NCI-H128 (cell line): Measurements from ENCODE around the gene DTX3L.
"Not testable (repeated sequence)": the region's sequence is repeated elsewhere in the genome, so short reads cannot be mapped to it uniquely, and the experiment has no call there.

Source experiments
- DNase-seq: peaks from one replicate; lab custom pipeline; 2025; ENCODE audit not compliant: unreplicated experiment; lab: John Stamatoyannopoulos, UW

The DTX3L gene

DNA sequence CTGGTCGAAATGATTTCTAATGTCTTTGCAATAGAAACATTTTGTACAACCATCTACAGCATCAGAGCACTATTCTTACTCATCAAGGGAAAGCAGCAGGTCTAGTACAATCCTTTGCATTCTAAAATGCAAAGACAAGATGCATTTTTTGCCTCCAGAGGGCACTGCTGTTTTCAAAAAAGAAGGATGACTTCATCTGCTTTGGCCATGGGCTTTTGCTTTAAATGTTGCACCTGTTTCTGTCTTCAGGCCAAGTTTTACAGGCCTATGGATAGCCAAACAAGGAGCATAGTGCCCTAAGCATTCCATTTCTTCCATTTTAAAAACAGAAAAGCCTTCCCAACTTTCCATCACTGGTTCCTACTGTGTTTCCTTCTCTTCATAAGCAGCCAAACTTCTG lies 3.5 kb upstream of the DTX3L start:
- DNase-seq = peak; percentile 50

GRCh38 chr3:122562923-122563716 lies 1.0 kb upstream of the DTX3L start:
- DNase-seq = no peak

- DNase-seq = no peak
These were observed 467 bp upstream of the DTX3L start for GRCh38 chr3:122563717-122564025.

DNA sequence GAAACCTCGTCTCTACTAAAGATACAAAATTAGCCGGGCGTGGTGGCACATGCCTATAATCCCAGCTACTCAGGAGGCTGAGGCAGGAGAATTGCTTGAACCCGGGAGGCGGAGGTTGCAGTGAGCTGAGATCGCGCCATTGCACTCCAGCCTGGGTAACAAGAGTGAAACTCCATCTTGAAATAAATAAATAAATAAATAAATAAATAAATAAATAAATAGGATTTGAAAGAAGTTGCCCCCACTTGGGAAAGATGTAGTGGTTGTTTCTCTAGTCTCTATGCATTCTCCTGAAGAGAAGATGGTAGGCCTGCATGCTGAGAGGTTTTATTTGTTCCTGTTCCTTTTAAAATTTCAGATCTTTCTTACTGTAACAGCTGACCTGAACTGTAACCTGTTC lies 4.0 kb downstream of the DTX3L start:
- DNase-seq = not testable (repeated sequence)

- DNase-seq = no peak
These were observed 4.6 kb downstream of the DTX3L start for GRCh38 chr3:122568755-122569154.

GRCh38 chr3:122572940-122573412 lies 8.8 kb downstream of the DTX3L start:
- DNase-seq = no peak

DNA sequence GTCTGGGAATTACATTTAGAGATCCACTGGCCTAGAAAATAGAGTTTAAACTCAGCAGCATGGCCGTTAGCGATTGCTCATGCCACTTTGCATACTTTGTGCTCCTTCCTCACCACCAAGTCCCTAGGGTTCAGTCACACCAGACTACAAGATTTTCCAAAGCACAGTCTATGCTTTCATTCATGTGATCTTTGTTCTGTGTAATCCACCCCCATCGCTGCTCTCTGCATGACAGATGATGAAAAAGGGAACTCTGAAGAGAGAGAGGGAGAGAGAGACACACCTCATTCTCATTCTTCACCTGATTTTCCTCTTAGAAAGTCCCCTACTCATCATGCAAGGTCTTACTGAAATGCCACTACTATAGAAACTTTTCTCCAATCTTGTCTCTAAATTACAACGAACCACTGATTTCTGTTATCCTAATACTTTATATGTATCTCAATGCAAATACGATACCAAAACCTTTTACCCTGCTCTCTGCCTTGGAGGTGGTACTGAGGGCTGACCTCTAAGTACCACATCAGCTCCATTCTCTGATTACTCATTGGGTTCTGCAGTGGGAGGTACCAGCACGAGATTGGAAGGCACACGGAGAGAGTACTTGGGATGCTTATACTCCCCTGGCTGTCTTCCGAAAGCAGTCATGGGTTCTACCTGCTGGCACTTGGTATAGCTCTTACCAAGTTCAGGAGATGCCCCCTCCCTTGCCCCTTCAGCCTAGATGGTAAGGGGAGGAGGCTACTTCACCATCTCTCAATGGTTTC lies 12.2 kb downstream of the DTX3L start:
- DNase-seq = no peak

DNA sequence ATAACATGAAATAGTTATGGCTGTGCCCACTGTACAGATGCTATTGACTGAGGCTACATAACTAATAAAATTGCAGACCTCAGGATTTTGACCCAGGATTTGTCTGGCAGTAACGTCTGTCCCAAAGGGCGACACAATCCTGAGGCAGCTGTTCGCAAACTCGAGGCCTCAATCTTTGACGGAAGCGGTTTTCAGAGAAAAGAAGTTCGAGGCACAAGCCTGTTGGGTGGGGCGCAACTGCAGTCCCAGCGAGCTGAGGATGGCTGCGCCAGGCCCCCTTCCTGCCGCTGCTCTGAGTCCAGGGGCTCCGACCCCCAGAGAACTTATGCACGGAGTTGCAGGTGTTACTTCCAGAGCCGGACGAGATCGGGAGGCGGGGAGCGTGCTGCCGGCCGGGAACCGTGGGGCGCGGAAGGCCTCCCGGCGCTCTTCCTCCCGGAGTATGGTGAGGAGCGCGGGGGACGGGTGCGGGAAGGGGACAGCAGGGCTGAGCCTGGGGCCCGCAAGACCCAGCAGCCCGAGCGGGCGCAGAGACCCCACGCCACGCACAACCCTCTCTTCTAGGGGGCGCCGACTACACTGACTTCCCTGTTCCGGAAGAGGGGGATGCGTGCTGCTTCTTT lies 13.4 kb downstream of the DTX3L start, which contains the start of gene PARP15:
Gene PARP15 (plus strand): TSS at position 242 of the 623 bp plus-strand sequence. CDS start 18 bp downstream, at position 260.
- DNase-seq = no peak

- no peak for DNase-seq
These were observed 14.1 kb downstream of the DTX3L start for GRCh38 chr3:122578069-122578740.

DNA sequence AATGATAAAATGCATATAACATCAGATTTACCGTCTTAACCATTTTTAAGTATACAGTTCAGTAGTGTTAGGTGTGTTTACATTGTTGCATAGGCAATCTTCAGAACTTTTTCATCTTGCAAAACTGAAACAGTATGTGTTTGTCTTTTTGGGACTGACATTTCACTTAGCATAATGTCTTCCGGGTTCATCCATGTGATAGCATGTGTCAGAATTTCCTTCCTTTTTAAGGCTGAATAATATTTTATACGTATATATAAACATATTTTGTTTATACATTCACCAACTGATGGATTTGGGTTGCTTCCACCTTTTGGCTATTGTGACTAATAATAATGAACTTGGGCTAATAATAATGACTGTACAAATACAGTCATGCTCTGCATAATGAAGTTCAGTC lies 16.3 kb downstream of the DTX3L start:
- no peak for DNase-seq

DNA sequence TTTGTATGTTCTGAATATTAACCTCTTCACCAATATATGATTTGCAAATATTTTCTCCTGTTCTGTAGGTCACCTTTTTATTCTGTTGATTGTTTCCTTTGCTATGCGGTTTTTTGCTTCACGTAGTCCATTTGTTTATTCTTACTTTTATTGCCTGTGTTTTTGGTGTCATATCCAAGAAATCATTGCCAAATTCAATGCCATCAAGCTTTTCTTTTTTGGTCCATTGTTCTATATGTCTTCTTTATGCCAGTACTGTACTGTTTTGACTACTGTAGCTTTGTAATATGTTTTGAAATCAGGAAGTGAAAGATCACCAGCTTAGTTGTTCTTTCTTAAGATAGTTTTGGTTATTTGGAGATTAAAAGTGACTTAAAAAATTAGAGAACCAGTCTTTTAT lies 17.5 kb downstream of the DTX3L start:
- no peak for DNase-seq

GRCh38 chr3:122582390-122582789 lies 18.3 kb downstream of the DTX3L start:
- no peak for DNase-seq

DNA sequence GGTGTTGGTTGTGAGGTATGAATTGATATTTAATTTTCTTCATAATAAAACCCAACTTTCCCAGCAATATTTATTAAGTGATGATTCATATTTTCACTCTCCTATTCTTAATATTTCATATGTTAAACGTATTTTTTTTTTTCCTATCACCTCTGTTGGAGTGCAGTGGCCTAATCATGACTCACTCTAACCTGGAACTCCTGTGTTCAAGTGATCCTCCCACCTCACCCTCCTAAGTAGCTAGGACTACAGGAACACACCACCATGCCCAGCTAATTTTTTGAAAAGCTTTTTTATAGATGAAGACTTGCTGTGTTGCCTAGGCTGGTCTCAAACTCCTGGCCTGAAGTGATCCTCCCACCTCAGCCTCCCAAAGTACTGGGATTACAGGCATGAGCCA lies 22.0 kb downstream of the DTX3L start:
- no peak for DNase-seq

DNA sequence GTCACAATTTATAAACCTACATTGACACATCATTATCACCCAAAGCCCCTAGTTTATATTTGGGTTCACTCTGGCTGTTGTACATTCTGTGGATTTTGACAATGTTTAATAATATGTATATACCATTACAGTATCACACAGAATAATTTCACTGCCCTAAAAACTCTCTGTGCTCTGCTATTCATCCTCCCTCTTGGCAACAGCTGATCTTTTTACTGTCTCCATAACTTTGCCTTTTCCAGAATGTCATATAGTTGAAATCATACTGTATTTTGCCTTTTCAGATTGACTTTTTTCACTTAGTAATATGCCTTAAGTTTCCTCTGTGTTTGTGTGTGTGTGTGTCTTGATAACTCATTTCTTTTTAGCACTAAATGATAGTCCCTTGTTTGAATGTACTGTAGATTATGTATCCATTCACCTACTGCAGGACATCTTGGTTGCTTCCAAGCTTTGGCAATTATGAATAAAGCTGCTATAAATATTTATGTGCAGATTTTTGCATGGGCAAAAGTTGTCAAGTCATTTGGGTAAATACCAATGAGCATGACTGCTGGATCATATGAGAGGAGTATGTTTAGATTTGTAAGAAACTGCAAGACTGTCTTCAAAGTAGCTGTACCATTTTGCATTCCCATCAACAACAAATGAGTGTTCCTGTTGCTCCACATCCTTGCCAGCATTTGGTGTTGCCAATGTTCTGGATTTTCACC lies 22.8 kb downstream of the DTX3L start:
- DNase-seq = no peak

GRCh38 chr3:122587572-122587971 lies 23.4 kb downstream of the DTX3L start:
- DNase-seq = no peak

DNA sequence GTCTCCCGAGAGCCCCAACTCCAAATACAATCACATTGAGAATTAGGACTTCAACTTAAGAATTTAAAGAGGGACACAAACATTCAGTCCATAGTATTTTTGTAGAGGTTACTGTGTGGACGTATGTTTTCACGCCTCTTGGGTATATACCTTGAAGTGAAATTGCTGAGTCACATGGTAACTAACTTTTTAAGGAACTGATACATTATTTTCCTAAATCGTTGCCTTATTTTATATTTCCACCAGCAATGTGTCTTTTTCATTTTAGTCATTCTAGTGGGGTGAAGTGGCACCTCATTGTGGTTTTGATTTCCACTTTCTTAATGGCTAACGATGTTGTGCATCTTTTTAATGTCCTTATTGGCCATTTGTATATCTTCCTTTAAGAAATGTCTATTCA lies 25.2 kb downstream of the DTX3L start:
- no peak for DNase-seq

- no peak for DNase-seq
These were observed 26.5 kb downstream of the DTX3L start for GRCh38 chr3:122590610-122591009.

DNA sequence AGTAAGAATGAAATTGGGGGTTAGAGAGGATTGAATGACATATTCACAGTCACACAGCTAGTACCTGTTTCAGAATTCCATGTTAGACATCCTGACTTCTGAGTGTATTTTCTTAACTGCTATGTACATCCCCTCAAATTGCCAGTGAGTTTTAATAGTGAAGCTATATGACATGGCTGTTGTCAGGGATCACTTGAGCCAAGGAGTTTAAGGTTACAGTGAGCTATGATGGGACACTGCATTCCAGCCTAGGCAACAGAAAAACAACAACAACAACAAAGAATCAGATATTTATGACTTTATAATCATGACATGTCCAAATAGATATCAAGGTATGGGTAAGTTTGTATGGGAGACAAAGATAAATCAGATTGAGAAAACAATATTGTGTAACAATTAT lies 29.9 kb downstream of the DTX3L start:
- DNase-seq = no peak

DNA sequence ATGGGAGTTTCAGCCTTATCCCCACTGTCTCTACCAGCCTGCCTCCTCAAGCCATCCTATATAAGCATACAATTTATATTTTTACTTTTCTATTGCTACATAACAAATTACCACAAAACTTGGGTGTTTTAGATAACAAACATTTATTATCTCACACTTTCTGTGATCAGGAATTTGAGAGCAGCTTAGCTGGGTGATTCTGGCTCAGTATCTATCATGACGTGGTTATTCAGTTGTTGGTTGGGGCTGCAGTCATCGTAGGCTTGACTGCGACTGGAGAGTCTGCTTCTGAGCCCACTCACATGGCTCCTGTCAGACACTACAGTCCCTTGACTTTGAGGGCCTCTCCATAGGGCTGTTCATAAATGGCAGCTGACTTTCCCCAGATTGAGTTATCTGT lies 34.0 kb downstream of the DTX3L start:
- no peak for DNase-seq

- no peak for DNase-seq
These were observed 34.4 kb downstream of the DTX3L start for GRCh38 chr3:122598556-122598955.
